KOPT-K1 (cell line): ENCODE results near the gene ZNF507.
A peak's percentile ranks its signal among the peaks of the same experiment; 100 is the strongest.

ENCODE experiments used
- H3K27ac ChIP-seq: fragments of 200-600 bp; sonication (generic); 2 replicates; pipeline ENCODE4 v1.5.1; 2016; ENCODE audit warnings: antibody characterized with exemption, mild to moderate bottlenecking, low read depth, low read length; ENCODE audit not compliant: poor library complexity, severe bottlenecking
- H3K36me3 ChIP-seq: fragments of 200-600 bp; sonication (generic); 2 replicates; pipeline ENCODE4 v1.5.1; 2017; ENCODE audit warnings: antibody characterized with exemption, mild to moderate bottlenecking, low read length, moderate library complexity; ENCODE audit not compliant: insufficient read depth
- H3K9me3 ChIP-seq: fragments of 200-600 bp; sonication (generic); 2 replicates; pipeline ENCODE4 v1.5.1; 2017; ENCODE audit warnings: antibody characterized with exemption, low read length, mild to moderate bottlenecking; ENCODE audit not compliant: insufficient read depth, poor library complexity, severe bottlenecking

The ZNF507 gene

GRCh38 chr19:32345261-32346207 is at the start of gene ZNF507:
ZNF507 (plus strand) TSS chr19:32345610; CDS start chr19:32352831, 7,221 bp downstream.
- Histone ChIP-seq H3K36me3 (peaks cover 34% of the 10 kb centered on the region), H3K9me3 (no peaks in the 10 kb centered on the region), H3K27ac (peak within 1 kb of the TSS; percentile 74)

GRCh38 chr19:32296694-32297093 is 48.7 kb upstream of the ZNF507 start:
- H3K9me3 ChIP-seq: no peaks in the 10 kb centered on the region
- H3K36me3 ChIP-seq: no peaks in the 10 kb centered on the region
- no peak overlapping the region for H3K27ac ChIP-seq

DNA sequence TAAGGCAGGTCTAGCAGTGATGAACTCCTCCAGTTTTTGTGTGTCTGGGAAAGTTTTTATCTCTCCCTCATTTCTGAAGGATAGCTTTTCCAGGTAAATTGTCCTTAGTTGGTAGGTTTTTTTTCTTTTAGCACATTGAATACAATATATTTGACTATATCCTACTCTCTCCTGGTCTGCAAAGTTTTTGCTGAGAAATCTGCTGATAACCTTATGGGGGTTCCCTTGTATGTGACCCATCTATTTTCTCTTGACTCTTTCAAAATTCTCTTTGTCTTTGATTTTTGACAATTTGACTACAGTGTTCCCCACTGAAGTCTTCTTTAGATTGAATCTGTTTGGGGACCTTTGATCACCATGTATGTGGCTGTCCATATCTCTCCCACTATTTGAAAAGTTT is 42.6 kb upstream of the ZNF507 start:
- Histone ChIP-seq H3K36me3 (no peaks in the 10 kb centered on the region), H3K9me3 (no peaks in the 10 kb centered on the region), H3K27ac (no peak overlapping the region)

DNA sequence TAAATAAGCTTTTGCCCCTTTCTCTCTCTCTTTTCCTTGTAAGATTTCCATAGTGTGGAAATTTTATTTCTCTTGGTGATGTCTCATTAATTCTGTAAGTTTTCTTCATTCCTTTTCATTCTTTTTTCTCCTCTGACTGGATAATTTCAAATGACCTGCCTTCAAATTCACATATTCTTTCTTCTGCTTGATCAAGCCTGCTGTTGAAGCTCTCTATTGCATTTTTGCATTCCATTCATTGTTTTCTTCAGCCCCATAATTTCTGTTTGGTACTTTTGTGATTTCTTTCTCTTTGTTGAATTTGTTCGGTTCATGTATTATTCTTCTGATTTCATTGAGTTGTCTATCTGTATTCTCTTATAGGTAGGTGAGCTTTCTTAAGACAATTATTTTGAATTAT is 42.2 kb upstream of the ZNF507 start:
- H3K27ac ChIP-seq: no peak overlapping the region
- H3K9me3 ChIP-seq: no peaks in the 10 kb centered on the region
- H3K36me3 ChIP-seq: no peaks in the 10 kb centered on the region

DNA sequence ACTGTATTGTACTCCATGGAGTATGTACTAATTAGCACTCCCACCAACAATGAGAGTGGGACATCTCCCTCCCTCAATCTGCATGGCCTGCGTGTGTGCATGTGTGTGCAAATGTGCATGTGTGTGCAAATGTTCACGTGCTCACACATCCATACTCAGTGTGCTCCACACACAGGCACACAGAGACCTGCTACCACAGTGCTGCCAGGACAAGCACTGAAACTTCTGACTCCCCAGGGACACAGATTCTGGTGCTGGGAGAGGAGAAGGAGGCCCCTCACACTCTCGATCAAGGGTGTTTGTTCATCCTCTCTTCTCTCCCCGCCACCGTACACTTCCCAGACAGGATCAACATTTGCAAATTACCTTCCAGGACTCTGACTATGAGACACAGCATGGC is 37.8 kb upstream of the ZNF507 start:
- Histone ChIP-seq H3K27ac (no peak overlapping the region), H3K9me3 (no peaks in the 10 kb centered on the region), H3K36me3 (no peaks in the 10 kb centered on the region)

- no peaks in the 10 kb centered on the region for H3K9me3 ChIP-seq
- no peak overlapping the region for H3K27ac ChIP-seq
- H3K36me3 ChIP-seq: no peaks in the 10 kb centered on the region
Observed at GRCh38 chr19:32308431-32309077, 36.9 kb upstream of the ZNF507 start.

GRCh38 chr19:32309711-32310390 is 35.6 kb upstream of the ZNF507 start:
- no peaks in the 10 kb centered on the region for H3K36me3 ChIP-seq
- H3K9me3 ChIP-seq: no peaks in the 10 kb centered on the region
- H3K27ac ChIP-seq: no peak overlapping the region

- Histone ChIP-seq H3K36me3 (no peaks in the 10 kb centered on the region), H3K27ac (no peak overlapping the region), H3K9me3 (no peaks in the 10 kb centered on the region)
Observed at GRCh38 chr19:32311371-32311770, 34.0 kb upstream of the ZNF507 start.

GRCh38 chr19:32313569-32314265 is 31.7 kb upstream of the ZNF507 start:
- no peak overlapping the region for H3K27ac ChIP-seq
- H3K9me3 ChIP-seq: no peaks in the 10 kb centered on the region
- H3K36me3 ChIP-seq: no peaks in the 10 kb centered on the region

DNA sequence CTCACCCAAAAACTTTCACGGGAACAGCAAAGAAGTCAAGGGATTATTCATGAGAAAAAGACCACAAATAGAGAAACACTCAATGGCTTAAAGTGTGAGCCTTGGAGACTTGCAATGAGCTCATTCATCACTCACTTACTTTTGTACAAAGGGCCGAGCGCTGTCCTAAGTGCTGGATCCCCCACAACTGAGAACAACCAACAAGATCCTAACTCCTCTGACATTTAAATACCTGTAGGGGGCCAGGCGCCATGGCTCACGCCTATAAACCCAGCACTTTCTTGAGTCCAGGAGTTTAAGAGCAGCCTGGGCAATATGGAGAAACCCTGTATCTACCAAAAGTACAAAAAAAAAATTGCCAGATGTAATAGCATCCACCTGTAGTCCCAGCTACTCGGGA is 29.4 kb upstream of the ZNF507 start:
- Histone ChIP-seq H3K36me3 (no peaks in the 10 kb centered on the region), H3K9me3 (no peaks in the 10 kb centered on the region), H3K27ac (no peak overlapping the region)

DNA sequence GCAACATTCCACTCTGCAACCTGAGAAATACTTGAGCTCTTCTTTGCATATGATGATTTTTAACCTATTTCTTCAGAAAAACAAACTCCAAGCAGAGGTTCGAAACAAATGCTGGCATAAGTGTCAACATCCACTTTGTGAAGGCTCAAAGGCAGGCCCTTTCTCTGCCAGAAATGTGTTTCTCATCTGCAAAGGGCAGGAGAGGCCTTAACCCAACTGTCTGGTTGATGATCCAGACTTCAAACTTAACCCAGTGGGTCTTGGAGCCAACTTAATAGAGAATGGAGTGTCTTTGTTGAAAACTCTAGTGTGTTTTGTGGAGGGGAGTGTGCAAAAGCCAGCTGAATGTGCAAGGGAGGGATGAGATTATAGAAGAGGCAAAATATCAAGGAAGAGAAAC is 28.3 kb upstream of the ZNF507 start:
- Histone ChIP-seq H3K9me3 (no peaks in the 10 kb centered on the region), H3K27ac (no peak overlapping the region), H3K36me3 (no peaks in the 10 kb centered on the region)

DNA sequence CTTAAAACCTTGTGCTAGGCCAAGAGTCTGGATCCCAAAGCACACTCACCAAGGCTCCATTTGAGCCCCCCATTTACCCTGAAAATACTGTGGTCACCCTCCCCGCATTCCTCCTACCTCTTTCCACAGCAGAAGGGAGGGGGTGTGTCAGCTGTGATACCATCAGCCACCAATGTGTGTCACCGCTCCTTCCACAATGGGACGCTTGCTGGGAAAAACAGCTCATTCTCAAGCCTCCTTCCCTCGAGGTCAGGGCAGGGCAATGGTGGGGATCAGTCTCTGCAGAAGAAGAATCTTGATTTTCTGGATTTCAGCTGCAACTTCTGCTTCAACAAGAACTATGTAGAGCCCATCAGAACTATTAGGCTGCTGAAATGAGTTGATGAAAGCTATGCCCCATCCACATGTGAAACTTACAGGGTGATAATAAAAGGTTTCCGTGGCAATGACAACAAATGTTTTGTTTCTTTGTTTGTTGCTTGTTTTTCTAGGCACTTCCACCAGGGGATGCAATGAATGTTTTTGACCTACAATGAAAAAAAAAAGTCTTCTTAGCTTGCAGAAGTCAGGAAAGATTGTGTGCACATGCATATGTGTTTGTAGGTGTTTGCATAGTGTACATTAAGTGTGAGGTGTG is 26.4 kb upstream of the ZNF507 start:
- Histone ChIP-seq H3K27ac (no peak overlapping the region), H3K36me3 (no peaks in the 10 kb centered on the region), H3K9me3 (no peaks in the 10 kb centered on the region)

DNA sequence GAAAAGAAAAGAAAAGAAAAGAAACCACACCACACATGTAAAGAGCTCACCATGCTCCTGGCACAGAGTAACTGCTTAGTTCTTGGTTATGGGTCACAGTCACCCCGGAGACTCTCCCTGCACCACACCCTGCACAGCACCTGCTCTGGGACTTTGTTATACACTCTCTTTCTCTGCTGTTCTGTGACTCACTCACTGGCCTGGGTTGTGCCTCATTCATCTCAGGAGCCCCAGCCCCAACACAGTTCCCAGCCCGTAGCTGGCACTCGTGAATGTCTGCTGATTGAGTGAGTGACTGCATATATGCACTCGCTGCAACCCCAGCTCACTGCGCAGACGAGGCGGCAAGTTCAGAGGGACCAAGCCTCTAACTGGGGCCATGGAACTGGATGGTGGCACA is 22.9 kb upstream of the ZNF507 start:
- H3K9me3 ChIP-seq: no peaks in the 10 kb centered on the region
- H3K36me3 ChIP-seq: no peaks in the 10 kb centered on the region
- no peak overlapping the region for H3K27ac ChIP-seq

DNA sequence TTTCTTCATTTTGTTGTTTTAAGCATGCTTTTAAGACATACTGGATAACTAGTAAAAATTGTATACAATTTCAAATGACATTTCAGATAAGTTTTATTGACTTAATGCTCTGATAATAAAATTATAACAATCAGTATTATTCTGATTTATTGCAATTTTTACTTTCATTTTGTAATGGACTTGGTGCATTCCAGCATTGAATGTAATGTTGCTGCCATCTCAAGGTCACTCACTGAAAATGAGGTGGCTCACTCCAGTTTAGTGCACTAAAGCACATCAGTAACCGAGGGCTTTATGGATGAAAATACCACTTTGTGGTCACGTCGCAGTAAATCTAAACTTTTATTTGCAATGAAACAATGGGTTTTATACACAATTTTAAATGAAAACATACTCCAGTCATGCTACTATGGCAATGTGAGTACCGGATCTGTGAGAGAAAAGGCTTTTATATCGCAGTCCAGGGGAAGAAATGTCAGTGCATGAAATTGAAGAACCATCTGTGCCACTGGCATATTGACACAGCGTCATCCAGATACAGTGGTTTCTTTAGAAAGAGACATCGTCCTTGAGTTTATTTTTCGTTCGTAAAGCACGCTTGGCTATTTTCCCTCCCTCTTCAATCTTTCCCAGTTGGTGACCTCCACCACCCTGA is 20.7 kb upstream of the ZNF507 start:
- Histone ChIP-seq H3K9me3 (no peaks in the 10 kb centered on the region), H3K27ac (no peak overlapping the region), H3K36me3 (no peaks in the 10 kb centered on the region)
